GM19025 (cell line): ENCODE data around the gene TBCB.
A peak's percentile ranks its signal among the peaks of the same experiment; 100 is the strongest.

ENCODE experiments used
- ATAC-seq: cut with Tn5 transposase; IDR thresholded peaks from one replicate; pipeline ENCODE4 v1.9.1; 2021; ENCODE audit warnings: mild to moderate bottlenecking, low read depth, moderate library complexity; ENCODE audit not compliant: unreplicated experiment

The TBCB gene

DNA sequence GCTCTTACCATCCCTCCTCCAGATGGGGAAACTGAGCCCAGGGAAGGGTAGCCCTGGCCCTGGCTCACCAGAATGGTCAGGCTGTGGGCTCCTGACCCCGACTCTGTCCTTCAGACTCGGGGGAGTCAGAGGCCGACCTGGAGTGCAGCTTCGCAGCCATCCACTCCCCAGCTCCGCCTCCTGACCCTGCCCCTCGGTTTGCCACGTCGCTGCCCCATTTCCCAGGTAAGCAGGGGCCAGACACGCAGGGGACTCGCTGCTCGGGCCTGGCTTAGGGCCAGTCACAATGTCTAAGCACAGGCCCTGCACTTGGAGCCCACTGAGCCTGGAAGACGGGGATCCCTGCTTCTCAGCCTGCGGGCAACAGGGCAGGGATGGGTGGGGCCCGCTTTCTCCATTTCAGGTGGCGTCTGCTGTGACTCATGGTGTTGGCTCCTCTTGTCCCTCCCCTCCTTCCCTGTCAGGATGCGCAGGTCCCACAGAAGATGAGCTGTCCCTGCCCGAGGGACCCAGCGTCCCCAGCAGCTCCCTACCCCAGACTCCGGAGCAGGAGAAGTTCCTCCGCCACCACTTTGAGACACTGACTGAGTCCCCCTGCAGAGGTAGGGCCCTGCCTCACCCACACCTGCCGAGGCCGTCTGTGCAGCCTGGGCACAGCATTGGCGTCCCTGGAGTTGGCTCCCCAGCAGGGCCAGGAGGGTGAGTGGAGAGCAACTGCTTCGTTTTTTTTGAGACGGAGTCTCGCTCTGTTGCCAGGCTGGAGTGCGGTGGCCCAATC lies 13.5 kb upstream of the TBCB start:
- no peak for ATAC-seq

GRCh38 chr19:36103040-36103626 lies 12.1 kb upstream of the TBCB start:
- no peak for ATAC-seq

DNA sequence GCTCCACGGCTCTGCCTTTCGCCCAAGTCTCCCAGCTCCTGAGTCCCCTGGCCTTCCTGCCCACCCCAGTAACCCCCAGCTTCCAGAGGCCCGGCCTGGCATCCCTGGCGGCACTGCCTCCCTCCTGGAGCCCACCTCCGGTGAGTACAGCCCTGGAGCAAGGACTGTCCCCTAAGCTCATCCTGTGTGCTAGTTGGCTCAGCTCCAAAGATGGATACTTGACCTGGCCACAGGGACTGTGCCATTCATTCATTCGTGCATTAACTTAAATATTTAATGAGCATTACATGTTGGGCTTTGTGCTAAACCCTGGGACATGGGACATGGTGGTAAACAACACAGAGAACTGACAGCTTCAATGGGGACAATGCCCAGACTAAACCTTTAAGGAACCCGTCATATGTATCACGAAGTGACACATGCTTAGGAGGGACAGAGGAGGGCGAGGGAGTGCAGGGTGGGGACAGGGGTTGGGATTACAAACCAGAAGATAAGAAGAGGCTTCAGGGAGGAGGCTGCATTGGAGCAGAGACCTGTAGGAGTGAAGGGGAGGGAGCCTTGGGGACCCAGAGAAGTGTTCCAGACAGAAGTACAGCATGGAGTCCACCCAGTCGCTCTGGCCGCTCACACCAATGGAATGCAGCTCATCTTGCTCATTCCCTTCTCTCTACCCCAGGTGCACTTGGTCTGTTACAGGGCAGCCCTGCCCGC lies 11.3 kb upstream of the TBCB start:
- ATAC-seq = no peak

DNA sequence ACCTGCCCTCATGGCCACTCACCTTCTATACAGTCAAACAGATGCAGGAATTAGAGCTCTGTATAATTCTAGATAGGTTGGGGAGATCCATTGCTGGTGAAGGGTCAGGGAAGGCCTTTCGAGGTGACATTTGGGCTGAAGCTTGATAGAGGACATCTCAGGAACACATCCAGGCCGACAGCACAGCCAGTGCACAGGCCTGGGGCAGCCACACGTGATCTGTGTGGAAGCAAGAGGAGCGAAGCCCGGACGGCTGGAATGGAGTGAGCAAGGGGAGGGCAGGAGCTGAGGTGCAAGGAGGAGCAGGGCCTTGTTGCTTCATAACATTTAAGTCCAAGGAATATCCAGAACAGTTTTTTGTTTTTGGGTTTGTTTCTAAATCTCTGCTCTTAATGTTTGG lies 8.8 kb upstream of the TBCB start:
- ATAC-seq = no peak

DNA sequence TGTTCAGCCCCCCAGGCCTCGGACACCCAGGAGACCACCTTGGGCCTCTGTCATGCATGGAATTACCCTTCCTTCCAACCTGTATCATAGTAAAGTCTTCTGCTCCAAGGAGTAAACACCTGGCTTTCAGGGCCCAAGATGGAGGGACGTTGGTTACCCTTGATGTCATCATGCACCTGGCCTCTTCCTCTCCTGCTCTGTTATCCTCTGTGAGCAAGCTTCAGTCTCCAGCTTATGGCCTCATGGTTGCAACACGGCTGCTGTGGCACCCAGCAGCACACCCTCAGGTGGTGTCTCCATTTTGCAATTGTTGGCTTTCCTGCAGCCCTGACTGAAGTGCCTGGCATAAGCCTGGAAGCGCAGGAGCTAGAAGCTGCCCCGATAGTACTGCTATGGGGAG lies 8.3 kb upstream of the TBCB start:
- ATAC-seq = no peak

- no peak for ATAC-seq
Observed at GRCh38 chr19:36108684-36109083, 6.6 kb upstream of the TBCB start.

- no peak for ATAC-seq
Observed at GRCh38 chr19:36110487-36111199, 4.6 kb upstream of the TBCB start, which contains the start of gene OVOL3. OVOL3 (plus strand) TSS chr19:36111143; CDS start chr19:36111203, 60 bp downstream.

- ATAC-seq = no peak
Observed at GRCh38 chr19:36111200-36111539, 4.1 kb upstream of the TBCB start.

GRCh38 chr19:36112678-36113077 lies 2.6 kb upstream of the TBCB start:
- no peak for ATAC-seq

- ATAC-seq = no peak
Observed at GRCh38 chr19:36113425-36113824, 1.8 kb upstream of the TBCB start.

- no peak for ATAC-seq
Observed at GRCh38 chr19:36113894-36114720, 1.2 kb upstream of the TBCB start.

DNA sequence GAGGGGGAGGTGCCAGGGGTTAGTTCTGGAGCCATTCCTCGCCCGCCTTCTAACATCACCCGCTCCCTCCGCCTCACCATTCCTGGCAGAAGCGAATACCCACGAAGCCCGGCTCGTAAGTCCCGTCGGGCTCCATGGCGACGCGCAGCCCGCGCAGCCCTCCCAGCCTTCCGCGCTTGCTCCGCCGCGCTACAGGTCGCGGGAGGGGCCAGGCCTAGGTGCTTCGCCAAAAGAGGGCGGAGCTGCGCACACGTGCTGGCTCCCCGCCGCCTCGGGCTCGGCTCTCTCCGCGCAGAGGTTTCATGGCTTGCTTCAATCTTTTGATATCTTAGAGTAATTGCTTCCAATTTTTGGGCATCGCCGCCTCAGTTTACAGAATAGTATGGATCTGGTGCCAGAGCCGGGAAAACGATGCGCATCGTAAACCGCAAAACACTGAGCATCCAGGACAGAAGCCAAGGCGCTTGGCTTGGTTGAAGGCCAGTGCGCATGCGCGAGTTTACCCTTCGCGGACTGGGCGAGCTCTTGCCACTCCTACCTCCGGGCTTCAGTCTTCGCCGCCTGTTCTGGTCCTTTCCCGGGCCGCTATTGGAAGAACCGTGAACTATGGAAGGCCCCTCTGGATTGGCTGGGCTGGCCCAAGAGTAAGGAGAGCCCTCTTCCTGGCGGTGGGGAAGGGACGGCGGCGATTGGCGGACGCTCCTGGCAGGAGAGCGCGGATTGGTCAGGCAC lies 381 bp upstream of the TBCB start, which contains the start of gene POLR2I:
Gene POLR2I, minus strand, starts transcription at position 155 of the 732 bp plus-strand sequence. Its CDS starts 19 bp downstream, at position 136.
- ATAC-seq = peak; percentile 81

GRCh38 chr19:36116344-36116637 lies 1.0 kb downstream of the TBCB start:
- no peak for ATAC-seq

- no peak for ATAC-seq
Observed at GRCh38 chr19:36120092-36120983, 5.1 kb downstream of the TBCB start.

- no peak for ATAC-seq
Observed at GRCh38 chr19:36120984-36121358, 5.7 kb downstream of the TBCB start.

DNA sequence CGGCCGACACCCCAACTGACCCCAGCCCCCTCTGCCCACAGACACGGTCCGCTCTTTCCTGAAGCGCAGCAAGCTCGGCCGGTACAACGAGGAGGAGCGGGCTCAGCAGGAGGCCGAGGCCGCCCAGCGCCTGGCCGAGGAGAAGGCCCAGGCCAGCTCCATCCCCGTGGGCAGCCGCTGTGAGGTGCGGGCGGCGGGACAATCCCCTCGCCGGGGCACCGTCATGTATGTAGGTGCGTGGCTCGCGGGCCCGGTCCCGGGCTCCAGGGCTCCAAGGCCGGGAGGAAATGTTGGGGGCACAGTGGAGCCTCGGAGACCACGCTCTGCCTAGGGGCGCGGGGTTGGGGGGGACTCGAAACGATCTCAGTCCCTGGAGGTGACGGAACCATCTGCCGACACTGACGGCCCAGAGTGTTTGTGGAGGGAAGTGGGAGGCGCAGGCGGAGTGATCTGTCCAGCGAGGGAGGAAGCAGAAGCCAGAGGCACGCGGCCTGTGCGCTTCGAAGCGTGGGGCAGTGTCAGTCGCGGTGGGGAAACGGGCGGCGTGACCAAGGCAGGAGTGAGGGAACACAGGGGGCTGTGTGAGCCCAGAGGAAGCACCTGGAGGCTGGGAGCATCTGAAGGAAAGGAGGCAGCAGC lies 6.3 kb downstream of the TBCB start:
- ATAC-seq = no peak

- no peak for ATAC-seq
Observed at GRCh38 chr19:36125557-36125956, 10.3 kb downstream of the TBCB start.

- ATAC-seq = no peak
Observed at GRCh38 chr19:36128392-36128736, 13.1 kb downstream of the TBCB start.
